Keratinocyte (primary cell): ENCODE measurements around the gene ACAA1. TPM values are rescaled to one million over a fixed set of nuclear protein-coding genes. Genes with fewer than 3 reads are reported as not detected.

ENCODE experiments used
- DNase-seq: peaks from one replicate; pipeline ENCODE4 v3.0.0-alpha.2; 2011; ENCODE audit warnings: low read depth, missing footprints, low spot score
- FAIRE-seq: peaks from 2 replicates; lab custom pipeline; 2011; peaks lifted over from hg19 to GRCh38; lab: Jason Lieb, UNC
- H2AFZ ChIP-seq: 2 replicates; pipeline ENCODE4 v1.6.0; 2012; ENCODE audit warnings: low read length, control low read depth, inconsistent platforms; ENCODE audit not compliant: control insufficient read depth
- H3K27ac ChIP-seq: 2 replicates; pipeline ENCODE4 v1.5.1; 2011; ENCODE audit warnings: low read length; ENCODE audit not compliant: control insufficient read depth, insufficient read depth
- H3K27me3 ChIP-seq: 3 replicates; pipeline ENCODE4 v1.6.0; 2011; ENCODE audit warnings: low read length; ENCODE audit not compliant: control insufficient read depth, insufficient read depth; ENCODE audit errors: extremely low read depth
- H3K36me3 ChIP-seq, 2 experiments: 2 replicates in 1 of 2; 3 replicates in 1 of 2; pipeline ENCODE4 v1.5.1; 2011; ENCODE audit warnings: low read length in 2 of 2, mild to moderate bottlenecking in 1 of 2; ENCODE audit not compliant: control insufficient read depth in 2 of 2, insufficient read depth in 2 of 2; ENCODE audit errors: extremely low read depth in 1 of 2
- H3K4me1 ChIP-seq: 3 replicates; pipeline ENCODE4 v1.5.1; 2011; ENCODE audit warnings: low read length; ENCODE audit not compliant: control insufficient read depth, insufficient read depth; ENCODE audit errors: extremely low read depth
- H3K4me2 ChIP-seq: 3 replicates; pipeline ENCODE4 v1.6.0; 2011; ENCODE audit warnings: low read depth, low read length; ENCODE audit not compliant: control insufficient read depth, insufficient read depth; ENCODE audit errors: extremely low read depth
- H3K4me3 ChIP-seq, 3 experiments: fragments of 200-600 bp in 1 of 3; sonication (generic) in 1 of 3; 2 replicates in 2 of 3; 3 replicates in 1 of 3; pipeline ENCODE4 v1.5.1; 2011 to 2016; ENCODE audit warnings: low read length in 3 of 3, mild to moderate bottlenecking in 3 of 3, control low read depth in 2 of 3, inconsistent platforms in 1 of 3, low read depth in 1 of 3, mixed read lengths in 1 of 3, mixed run types in 1 of 3, moderate library complexity in 1 of 3; ENCODE audit not compliant: control insufficient read depth in 2 of 3, insufficient read depth in 2 of 3; ENCODE audit errors: extremely low read depth in 1 of 3
- H3K79me2 ChIP-seq: 2 replicates; pipeline ENCODE4 v1.6.0; 2012; ENCODE audit warnings: low read length; ENCODE audit not compliant: control insufficient read depth, insufficient read depth
- H3K9ac ChIP-seq: 3 replicates; pipeline ENCODE4 v1.6.0; 2011; ENCODE audit warnings: low read length; ENCODE audit not compliant: control insufficient read depth, insufficient read depth; ENCODE audit errors: extremely low read depth
- H3K9me1 ChIP-seq: 3 replicates; pipeline ENCODE4 v1.6.0; 2011; ENCODE audit warnings: low read length; ENCODE audit not compliant: control insufficient read depth, insufficient read depth; ENCODE audit errors: extremely low read depth
- H3K9me3 ChIP-seq: 2 replicates; pipeline ENCODE4 v1.5.1; 2012; ENCODE audit warnings: low read depth, low read length; ENCODE audit not compliant: control insufficient read depth
- H4K20me1 ChIP-seq: 3 replicates; pipeline ENCODE4 v1.6.0; 2011; ENCODE audit warnings: low read length; ENCODE audit not compliant: control insufficient read depth, insufficient read depth; ENCODE audit errors: extremely low read depth
- EZH2 ChIP-seq: IDR thresholded peaks from one replicate; pipeline ENCODE4 v1.6.1; 2012; ENCODE audit warnings: inconsistent platforms, mild to moderate bottlenecking, low read length, moderate library complexity
- dilution Hi-C: fragments of 300-500 bp; cut with MboI; formaldehyde crosslinking; loops from one replicate; pipeline ENCODE4 v1.7.0; 2020; ENCODE audit warnings: low sequenced_read_pairs; ENCODE audit not compliant: extremely low pct_ligation_motif_present
- polyA plus RNA-seq, 5 experiments: library from polyadenylated mRNA; depleted of rRNA in 3 of 5; stranded (reverse) in 3 of 5; stranded (forward) in 1 of 5; unstranded in 1 of 5; fragments of >200 nt; gene quantifications; 1 replicate in 1 of 5; 2 replicates in 3 of 5; 3 replicates in 1 of 5; pipeline versions ENCODE4 v1.2.1 to v1.2.3, GENCODE V29; 2011 to 2012; ENCODE audit warnings: missing spikeins in 2 of 5, low read depth in 1 of 5, low replicate concordance in 1 of 5
- TF ChIP-seq, protein P1 (sequence below), 3 experiments: IDR thresholded peaks in 1 of 3; conservative IDR thresholded peaks in 1 of 3; optimal IDR thresholded peaks in 1 of 3; 2 replicates in 2 of 3; 3 replicates in 1 of 3; pipeline versions ENCODE3 to v1.5.1; 2011; ENCODE audit warnings: low read length in 3 of 3, mild to moderate bottlenecking in 3 of 3, moderate library complexity in 2 of 3, control low read depth in 1 of 3, inconsistent platforms in 1 of 3; ENCODE audit not compliant: insufficient read depth in 2 of 3; ENCODE audit errors: extremely low read depth in 1 of 3

The ACAA1 gene
- polyA plus RNA-seq, 1 donor (not counting 4 experiments of a cell fraction or from before 2014, with no cell fraction given): 85.3 TPM

DNA sequence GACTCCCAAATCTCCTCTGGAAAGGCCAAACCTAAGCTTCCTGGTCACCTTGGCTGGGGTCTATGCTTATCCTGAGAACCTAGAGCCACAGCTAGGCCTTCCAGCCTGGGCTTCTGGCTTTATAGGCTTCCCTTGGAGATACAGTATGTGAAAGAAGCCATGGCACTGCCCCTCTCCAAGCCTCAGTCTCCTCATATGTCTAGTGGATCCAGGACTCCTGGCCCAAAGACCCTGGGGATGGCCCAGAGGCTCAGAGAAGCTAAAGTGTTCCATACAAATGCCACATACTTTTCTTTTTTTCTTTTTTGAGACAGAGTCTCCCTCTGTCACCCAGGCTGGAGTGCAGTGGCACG is 8.6 kb downstream of the ACAA1 start:
- no peaks in the 10 kb centered on the region for H4K20me1 ChIP-seq
- no peak overlapping the region for H3K4me2 ChIP-seq
- no peak for TF ChIP-seq EZH2
- TF ChIP-seq, protein P1, sequence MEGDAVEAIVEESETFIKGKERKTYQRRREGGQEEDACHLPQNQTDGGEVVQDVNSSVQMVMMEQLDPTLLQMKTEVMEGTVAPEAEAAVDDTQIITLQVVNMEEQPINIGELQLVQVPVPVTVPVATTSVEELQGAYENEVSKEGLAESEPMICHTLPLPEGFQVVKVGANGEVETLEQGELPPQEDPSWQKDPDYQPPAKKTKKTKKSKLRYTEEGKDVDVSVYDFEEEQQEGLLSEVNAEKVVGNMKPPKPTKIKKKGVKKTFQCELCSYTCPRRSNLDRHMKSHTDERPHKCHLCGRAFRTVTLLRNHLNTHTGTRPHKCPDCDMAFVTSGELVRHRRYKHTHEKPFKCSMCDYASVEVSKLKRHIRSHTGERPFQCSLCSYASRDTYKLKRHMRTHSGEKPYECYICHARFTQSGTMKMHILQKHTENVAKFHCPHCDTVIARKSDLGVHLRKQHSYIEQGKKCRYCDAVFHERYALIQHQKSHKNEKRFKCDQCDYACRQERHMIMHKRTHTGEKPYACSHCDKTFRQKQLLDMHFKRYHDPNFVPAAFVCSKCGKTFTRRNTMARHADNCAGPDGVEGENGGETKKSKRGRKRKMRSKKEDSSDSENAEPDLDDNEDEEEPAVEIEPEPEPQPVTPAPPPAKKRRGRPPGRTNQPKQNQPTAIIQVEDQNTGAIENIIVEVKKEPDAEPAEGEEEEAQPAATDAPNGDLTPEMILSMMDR (optimal IDR thresholded peaks at IDR 0.05 in 1 of 3, IDR thresholded peaks at IDR 0.05 in 1 of 3, conservative IDR thresholded peaks at IDR 0.05 in 1 of 3; ENCODE audit: extremely low read depth in 1 of 3, insufficient read depth in 2 of 3, low read length in 3 of 3): no peak
- no peak overlapping the region for H3K9ac ChIP-seq
- peaks cover 44 to 71% of the 10 kb centered on the region in 2 experiments for H3K36me3 ChIP-seq
- H3K4me3 ChIP-seq: no peak overlapping the region
- no peaks in the 10 kb centered on the region for H3K27me3 ChIP-seq
- H2AFZ ChIP-seq: no peak overlapping the region
- FAIRE-seq: no peak
- H3K9me1 ChIP-seq: no peaks in the 10 kb centered on the region
- H3K9me3 ChIP-seq: no peaks in the 10 kb centered on the region
- dilution Hi-C loops: no loop called here
- H3K79me2 ChIP-seq: peaks cover 4% of the 10 kb centered on the region
- H3K4me1 ChIP-seq: peaks cover under 1% of the 10 kb centered on the region
- H3K27ac ChIP-seq: no peak overlapping the region
- no peak for DNase-seq

DNA sequence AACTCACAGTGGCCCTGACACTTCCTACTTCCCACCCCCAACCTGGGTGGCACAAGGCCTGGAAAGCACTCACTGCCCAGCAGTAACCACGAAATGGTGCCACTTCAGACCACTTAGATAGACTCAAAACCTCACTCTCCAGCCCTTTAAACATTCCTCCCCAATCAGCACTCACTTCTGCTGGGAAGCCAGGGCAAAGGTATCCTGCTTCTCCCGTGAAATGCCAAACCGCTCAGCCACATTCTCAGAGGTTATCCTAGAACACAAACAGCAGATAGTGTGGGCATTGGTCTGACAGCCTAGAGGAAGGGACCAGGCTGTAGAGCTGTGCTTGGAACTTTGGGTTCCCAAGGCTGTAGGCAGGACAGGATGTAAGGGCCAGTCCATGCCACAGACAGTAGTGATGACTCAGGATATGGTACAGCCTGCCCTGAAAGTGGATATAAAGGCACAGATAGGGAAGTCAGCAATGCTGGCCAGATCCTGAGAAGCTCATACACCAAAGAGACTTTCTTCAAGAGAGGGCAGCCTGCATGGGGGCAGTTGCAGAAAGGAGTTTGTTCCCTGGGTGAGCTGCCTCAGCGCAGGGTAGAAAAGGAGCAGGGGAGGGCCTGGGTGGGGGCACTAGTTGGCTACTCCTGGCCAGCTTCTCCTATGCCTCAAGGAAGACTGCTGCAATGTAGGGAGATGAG is 9.2 kb downstream of the ACAA1 start:
- dilution Hi-C loops: no loop called here
- Histone ChIP-seq H3K4me1 (no peaks in the 10 kb centered on the region), H3K79me2 (peaks cover 1% of the 10 kb centered on the region), H3K4me3 (no peak overlapping the region), H3K9me1 (no peaks in the 10 kb centered on the region), H3K9me3 (no peaks in the 10 kb centered on the region), H3K27me3 (no peaks in the 10 kb centered on the region), H3K36me3 (peaks cover 46 to 71% of the 10 kb centered on the region in 2 experiments), H4K20me1 (no peaks in the 10 kb centered on the region), H3K9ac (no peak overlapping the region), H3K27ac (no peak overlapping the region), H3K4me2 (no peak overlapping the region), H2AFZ (no peak overlapping the region)
- DNase-seq (no peak), FAIRE-seq (no peak)
- no peak for TF ChIP-seq EZH2
- TF ChIP-seq, protein P1 (optimal IDR thresholded peaks at IDR 0.05 in 1 of 3, IDR thresholded peaks at IDR 0.05 in 1 of 3, conservative IDR thresholded peaks at IDR 0.05 in 1 of 3; ENCODE audit: extremely low read depth in 1 of 3, insufficient read depth in 2 of 3, low read length in 3 of 3): no peak
